Stimulated activated CD4-positive, alpha-beta T cell treated with anti-CD3 and anti-CD28 coated beads, Interleukin-15, amount 100 ng/mL, for 48 hours (primary cell): ENCODE data around the gene CHFR.
"Not testable (repeated sequence)": the region's sequence is repeated elsewhere in the genome, so short reads cannot be mapped to it uniquely, and the experiment has no call there.

ENCODE experiments used
- DNase-seq, 2 donors: peaks; one replicate each; pipeline ENCODE4 v3.0.0-alpha.2; 2020; ENCODE audit warnings: low read depth in 2 of 2

The CHFR gene

GRCh38 chr12:132839558-132840235 is 47.7 kb downstream of the CHFR start:
- DNase-seq = no peak

DNA sequence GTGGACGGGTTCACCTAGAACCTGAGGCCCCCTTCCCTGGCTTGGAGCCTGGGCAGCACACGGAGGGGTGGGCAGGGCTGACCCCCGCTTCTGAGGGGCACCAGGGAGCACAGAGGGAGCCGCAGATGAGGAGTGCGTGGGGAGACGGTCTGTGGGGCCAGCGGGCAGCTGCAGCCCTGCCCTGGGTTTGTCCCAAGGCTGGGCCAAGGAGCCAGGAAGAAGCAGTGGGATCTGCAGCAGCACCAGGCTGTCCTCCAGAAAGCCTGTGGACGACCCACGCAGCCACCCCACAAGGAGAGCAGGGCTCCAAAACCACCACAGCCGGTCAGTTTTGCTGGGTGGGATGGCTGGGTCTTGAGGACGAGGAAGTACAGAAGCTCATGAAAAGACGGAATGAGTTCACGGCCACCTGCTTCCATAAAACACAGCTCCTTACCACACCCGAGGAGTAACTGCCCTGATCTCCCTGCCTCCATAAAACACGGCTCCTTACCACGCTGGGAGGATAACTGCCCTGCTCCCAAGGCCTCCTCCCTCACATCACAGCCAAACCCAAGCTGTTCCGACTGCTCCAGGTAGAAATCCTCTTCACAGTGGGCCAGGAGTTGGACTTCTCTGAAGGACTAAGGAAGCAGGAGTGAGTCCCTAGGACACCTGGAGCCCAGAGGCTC is 48.9 kb downstream of the CHFR start:
- DNase-seq = no peak

- no peak for DNase-seq
Observed at GRCh38 chr12:132837693-132838409, 49.6 kb downstream of the CHFR start.

- DNase-seq = no peak
Observed at GRCh38 chr12:132836795-132837331, 50.5 kb downstream of the CHFR start.

GRCh38 chr12:132836230-132836629 is 51.2 kb downstream of the CHFR start:
- DNase-seq = not testable (repeated sequence)

DNA sequence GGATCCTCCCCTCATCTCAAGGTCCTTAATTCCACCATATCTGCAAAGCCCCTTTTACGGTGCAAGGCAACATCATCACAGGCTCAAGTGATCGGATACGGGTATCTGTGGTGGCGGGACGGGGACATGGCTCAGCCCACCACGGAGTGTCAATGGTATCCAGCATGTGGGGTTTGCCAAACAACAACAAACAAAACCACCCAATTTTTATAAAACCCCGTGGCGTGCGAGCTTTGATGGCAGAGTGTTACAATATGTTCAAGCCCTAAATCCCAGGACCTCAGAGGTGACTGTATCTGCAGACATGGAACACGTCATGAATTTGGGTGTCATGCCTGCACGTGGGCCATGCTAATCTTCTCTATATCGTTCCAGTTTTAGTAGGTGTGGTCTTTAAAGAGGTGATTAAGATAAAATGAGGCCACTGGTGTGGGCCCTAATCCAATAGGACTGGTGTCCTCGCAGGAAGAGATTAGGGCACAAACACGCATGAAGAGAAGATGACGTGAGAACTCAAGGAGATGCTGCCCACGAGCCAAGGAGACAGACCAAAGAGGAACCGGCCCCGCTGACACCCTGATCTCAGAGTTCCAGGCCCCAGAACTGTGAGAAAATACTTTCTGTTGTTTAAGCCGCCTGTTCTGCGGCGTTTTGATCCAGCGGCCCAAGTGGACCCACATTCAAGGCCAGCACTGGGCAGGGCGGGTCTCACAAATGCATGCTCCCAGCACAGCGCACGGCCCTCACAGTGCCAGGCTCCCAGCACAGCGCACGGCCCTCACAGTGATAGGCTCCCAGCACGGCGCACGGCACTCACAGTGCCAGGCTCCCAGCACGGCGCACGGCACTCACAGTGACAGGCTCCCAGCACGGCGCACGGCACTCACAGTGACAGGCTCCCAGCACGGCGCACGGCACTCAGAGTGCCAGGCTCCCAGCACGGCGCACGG is 52.1 kb downstream of the CHFR start:
- DNase-seq = no peak

- DNase-seq = no peak
Observed at GRCh38 chr12:132834181-132834711, 53.2 kb downstream of the CHFR start.

DNA sequence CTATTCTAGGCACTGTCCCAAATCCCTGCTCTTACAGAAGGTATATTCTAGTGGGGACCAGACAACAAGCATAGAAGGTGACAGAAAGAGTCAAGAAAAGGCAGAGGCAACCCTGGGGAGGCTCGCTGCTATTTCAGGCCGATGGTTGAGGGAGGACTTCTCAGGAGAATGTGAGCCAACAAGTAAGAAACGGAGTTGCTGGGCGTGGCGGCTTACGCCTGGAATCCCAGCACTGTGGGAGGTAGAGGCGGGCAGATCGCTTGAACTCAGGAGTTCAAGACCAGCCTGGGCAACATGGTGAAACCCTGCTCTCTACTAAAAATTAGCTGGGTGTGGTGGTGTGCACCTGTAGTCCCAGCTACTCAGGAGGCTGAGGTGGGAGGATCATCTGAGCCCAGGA is 54.1 kb downstream of the CHFR start:
- no peak for DNase-seq

GRCh38 chr12:132831771-132832170 is 55.6 kb downstream of the CHFR start:
- no peak for DNase-seq

DNA sequence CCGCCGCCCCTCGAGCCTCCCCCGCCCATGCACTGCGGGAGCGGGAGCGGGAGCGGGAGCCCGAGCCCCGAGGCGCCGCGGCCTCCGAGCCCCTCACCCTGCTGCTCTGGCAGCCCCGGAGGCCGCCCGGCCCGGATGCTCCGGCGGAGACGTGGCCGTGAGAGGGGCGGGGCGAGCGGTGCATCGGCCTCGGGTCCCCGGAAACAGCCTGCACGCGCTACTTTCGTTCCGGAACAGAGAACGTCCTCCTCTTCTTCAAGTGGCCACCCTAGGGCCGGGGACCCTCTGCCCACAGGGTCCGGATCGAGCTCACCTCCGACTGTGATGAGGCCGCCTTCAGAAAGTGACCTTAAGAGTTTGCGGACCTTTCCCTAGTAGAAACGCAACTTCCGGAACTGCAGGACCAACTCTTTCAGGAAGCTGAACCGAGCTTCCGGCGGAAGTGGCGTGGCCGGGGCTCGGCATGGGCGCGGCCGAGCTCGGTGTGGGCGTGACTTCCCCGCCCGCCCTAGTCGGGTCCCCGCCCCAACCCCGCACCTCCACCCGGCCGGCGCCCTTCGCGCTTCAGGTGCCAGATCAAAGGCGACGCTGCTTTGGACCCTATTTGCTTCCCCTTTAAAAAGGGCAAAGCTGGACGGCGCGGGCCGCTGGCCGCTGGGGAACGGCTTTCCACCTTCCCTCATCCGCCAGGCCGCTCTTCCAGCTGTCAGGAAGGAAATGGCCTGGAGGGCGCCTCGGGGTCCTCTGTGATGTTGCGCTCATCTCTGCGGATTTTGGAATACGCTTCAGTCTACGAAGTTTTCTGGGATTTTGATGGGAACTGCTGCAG is 58.5 kb downstream of the CHFR start, which contains the start of gene GOLGA3:
TSS of gene GOLGA3 (minus strand) at position 164 of the 829 bp plus-strand sequence. CDS start 6,741 bp downstream, outside the sequence.
- DNase-seq = peak; percentile 87 to 92

- no peak for DNase-seq
Observed at GRCh38 chr12:132827763-132828703, 59.4 kb downstream of the CHFR start.

GRCh38 chr12:132825861-132826260 is 61.5 kb downstream of the CHFR start:
- no peak for DNase-seq

DNA sequence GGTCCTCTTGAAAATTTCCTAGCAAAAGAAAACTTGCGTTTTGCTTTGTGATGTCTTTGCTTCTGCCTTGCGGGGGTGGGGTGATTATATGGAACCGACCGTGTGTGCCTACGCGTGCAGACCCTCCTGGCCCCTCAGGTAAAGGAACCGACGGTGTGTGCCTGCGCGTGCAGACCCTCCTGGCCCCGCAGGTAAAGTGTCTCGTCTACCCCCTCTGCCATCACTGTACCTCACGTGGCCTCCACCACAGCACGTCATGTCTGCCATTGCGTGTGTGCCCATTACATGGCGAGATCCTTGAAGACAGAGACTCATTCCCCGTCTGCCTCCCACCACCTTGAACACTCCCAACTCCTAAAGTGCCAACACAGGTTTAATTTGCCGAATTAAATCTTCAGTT is 62.3 kb downstream of the CHFR start:
- DNase-seq = no peak

GRCh38 chr12:132824053-132824452 is 63.4 kb downstream of the CHFR start:
- DNase-seq = no peak

DNA sequence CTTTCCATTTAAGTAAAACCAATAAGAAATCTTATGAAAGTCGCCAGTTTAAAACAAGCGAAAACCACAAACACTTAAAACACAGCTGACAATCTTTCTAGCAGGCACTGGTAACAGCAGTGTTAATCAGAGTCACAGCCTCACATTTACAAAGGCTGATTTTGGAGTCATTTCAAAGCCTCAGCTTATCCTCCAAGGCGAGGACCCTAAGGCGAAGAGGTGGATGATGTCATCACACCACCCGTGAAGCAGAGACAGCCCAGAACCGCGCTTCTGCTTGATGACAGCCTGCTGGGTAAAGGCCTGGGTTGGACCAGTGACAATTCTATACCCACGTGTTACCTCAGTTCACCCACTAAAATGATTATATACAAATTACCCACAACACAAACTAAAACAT is 68.8 kb downstream of the CHFR start:
- DNase-seq = no peak

- DNase-seq = no peak
Observed at GRCh38 chr12:132814232-132814631, 73.2 kb downstream of the CHFR start.

DNA sequence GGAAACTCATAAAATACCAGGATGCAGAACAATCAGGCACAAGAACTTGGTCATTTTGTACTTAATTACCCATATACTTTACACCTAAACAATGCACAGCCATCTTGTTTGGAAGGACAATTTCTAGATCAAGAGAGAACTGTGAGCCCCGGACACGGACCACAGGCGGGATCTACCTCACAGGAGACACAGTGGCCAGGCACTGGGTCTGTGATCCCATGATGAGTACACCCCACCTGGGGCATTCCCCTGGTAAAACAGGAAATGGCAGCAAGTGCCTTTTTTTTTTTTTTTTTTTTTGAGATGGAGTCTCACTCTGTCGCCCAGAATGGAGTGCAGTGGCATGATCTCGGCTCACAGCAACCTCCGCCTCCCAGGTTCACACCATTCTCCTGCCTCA is 74.0 kb downstream of the CHFR start:
- no peak for DNase-seq

DNA sequence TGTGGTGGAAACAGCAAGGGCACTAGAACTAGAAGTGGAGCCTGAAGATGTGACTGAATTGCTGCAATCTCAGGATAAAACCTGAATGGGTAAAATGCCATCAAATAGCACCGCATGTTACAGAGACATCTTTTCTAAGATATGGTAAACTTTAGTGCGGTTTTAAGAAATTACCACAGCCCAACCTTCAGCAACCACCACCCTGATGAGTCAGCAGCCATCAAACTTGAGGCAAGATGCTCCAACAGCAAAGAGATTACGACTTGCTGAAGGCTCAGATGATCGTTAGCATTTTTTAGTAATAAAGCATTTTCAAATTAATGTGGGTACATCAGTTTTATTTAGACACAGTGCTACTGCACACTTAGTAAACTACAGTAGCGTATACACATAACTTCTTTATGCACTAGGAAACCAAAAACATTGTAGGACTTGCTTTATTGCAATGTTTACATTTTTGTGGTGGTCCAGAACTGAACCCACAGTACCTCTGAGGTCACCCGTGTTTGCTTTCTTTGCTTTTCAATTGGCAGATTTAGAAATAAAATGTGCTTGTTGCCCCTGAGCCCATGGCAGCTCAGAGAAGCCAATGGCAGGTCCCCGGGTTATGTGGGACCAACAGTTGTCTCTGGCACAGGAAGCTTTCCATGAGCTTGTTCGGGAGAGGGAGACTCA is 74.6 kb downstream of the CHFR start:
- DNase-seq = no peak
